ENCODE data around the gene ARMC7. TPM values are rescaled to one million over a fixed set of nuclear protein-coding genes. Genes with fewer than 3 reads are reported as not detected.
A peak's percentile ranks its signal among the peaks of the same experiment; 100 is the strongest.

ARMC7 gene
- total RNA-seq, 2 experiments from 2014 or later, result 5.4 TPM

DNA sequence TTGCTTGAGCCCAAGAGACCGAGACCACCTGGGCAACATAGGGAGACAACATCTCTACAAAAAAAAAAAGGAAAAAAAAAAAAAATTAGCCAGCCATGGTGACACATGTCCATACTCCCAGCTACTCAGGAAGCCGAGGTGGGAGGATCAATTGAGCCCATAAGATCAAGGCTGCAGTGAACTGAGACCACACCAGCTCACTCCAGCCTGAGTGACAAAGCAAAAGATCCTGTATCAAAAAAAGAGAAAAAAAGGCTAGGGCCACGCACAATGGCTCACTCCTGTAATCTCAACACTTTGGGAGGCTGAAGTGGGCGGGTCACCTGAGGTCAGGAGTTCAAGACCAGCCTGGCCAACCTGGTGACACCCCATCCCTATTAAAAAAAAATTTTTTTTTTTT is 59.2 kb downstream of the ARMC7 start:
- no peak for DNase-seq
- TF ChIP-seq, protein P1, sequence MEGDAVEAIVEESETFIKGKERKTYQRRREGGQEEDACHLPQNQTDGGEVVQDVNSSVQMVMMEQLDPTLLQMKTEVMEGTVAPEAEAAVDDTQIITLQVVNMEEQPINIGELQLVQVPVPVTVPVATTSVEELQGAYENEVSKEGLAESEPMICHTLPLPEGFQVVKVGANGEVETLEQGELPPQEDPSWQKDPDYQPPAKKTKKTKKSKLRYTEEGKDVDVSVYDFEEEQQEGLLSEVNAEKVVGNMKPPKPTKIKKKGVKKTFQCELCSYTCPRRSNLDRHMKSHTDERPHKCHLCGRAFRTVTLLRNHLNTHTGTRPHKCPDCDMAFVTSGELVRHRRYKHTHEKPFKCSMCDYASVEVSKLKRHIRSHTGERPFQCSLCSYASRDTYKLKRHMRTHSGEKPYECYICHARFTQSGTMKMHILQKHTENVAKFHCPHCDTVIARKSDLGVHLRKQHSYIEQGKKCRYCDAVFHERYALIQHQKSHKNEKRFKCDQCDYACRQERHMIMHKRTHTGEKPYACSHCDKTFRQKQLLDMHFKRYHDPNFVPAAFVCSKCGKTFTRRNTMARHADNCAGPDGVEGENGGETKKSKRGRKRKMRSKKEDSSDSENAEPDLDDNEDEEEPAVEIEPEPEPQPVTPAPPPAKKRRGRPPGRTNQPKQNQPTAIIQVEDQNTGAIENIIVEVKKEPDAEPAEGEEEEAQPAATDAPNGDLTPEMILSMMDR (IDR thresholded peaks at IDR 0.05), result no peak
- ChIA-PET POLR2A (interaction anchor here (1.0 to 1.1 kb wide), 2 partner anchors 15 to 55 kb away, joined by 4 to 5 read pairs; partner anchors contain the start of gene JPT1), CTCF (interaction anchor here (1.3 to 9.1 kb wide), 4 partner anchors 10 to 53 kb away, joined by 3 to 90 read pairs (median 32); no protein-coding TSS in a partner anchor)
- no peak overlapping the region for H3K4me3 Mint-ChIP-seq
- intact Hi-C loops (cut with micrococcal nuclease), result no loop called here
- ATAC-seq, result no peak
- H3K4me1 Mint-ChIP-seq (ENCODE audit: low read depth), result peaks cover 17% of the 10 kb centered on the region
- H3K9me3 Mint-ChIP-seq, result no peaks in the 10 kb centered on the region
- H3K27me3 Mint-ChIP-seq, result no peaks in the 10 kb centered on the region
- H3K36me3 Mint-ChIP-seq (ENCODE audit: low read depth), result peaks cover 30% of the 10 kb centered on the region
- H3K27ac Mint-ChIP-seq, result peak overlapping the region; percentile 20

DNA sequence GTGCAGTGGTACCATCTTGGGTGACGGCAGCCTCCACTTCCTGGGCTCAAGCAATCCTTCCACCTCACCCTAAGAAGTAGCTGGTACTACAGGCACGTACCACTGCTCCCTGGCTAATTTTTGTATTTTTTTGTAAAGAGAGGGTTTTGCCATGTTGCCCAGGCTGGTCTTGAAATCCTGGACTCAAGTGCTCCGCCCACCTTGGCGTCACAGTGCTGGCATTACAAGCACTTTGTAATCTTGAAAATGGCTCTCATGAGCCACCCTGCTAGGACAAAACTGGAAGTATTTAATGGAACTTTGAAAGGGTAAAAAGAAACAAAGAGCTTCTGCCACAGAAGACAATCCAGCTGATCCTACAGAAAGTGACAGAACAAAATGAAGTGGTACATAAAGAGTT is 63.8 kb downstream of the ARMC7 start:
- Mint-ChIP-seq H3K4me1 (ENCODE audit: low read depth) (peaks cover 27% of the 10 kb centered on the region), H3K27ac (peak overlapping the region; percentile 28), H3K36me3 (ENCODE audit: low read depth) (peaks cover 39% of the 10 kb centered on the region), H3K4me3 (no peak overlapping the region), H3K27me3 (no peaks in the 10 kb centered on the region), H3K9me3 (no peaks in the 10 kb centered on the region)
- TF ChIP-seq, protein P1 (IDR thresholded peaks at IDR 0.05), result no peak
- ATAC-seq (no peak), DNase-seq (no peak)
- CTCF ChIA-PET, result interaction anchor here (0.9 to 6.6 kb wide), 5 partner anchors 29 to 212 kb away, joined by 3 to 59 read pairs (median 4); partner anchors contain the start of gene NT5C
- intact Hi-C loops (cut with micrococcal nuclease), result loop anchor here (10.0 kb wide), 1 partner anchor 59 kb away; no protein-coding TSS in a partner anchor
- POLR2A ChIA-PET, result interaction anchor here (0.8 to 3.1 kb wide), 8 partner anchors 9 to 63 kb away, joined by 3 to 12 read pairs (median 5); partner anchors contain the start of genes ARMC7, JPT1 and SUMO2

DNA sequence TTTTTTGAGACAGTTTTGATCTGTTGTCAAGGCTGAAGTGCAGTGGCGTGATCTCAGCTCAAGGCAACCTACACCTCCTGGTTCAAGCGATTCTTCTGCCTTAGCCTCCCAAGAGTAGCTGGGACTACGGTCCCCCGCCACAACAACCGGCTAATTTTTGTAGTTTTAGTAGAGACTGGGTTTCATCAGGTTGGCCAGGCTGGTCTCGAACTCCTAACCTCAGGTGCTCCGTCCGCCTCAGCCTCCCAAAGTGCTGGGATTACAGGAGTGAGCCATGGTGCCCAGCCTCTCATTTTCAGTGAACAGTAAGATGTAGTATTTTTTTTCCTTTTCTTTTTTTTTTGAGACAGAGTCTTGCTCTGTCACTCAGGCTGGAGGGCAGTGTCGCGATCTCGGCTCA is 65.2 kb downstream of the ARMC7 start:
- ATAC-seq (no peak), DNase-seq (no peak)
- ChIA-PET CTCF (interaction anchor here (1.4 to 6.6 kb wide), 3 partner anchors 27 to 61 kb away, joined by 4 to 59 read pairs (median 33); partner anchors contain the start of gene NT5C), POLR2A (interaction anchor here (1.1 to 3.1 kb wide), 6 partner anchors 8 to 61 kb away, joined by 3 to 12 read pairs (median 3); partner anchors contain the start of gene JPT1)
- no peaks in the 10 kb centered on the region for H3K27me3 Mint-ChIP-seq
- H3K4me1 Mint-ChIP-seq (ENCODE audit: low read depth), result peaks cover 36% of the 10 kb centered on the region
- peaks cover 53% of the 10 kb centered on the region for H3K36me3 Mint-ChIP-seq (ENCODE audit: low read depth)
- TF ChIP-seq, protein P1 (IDR thresholded peaks at IDR 0.05), result no peak
- intact Hi-C loops (cut with micrococcal nuclease), result loop anchor here (10.0 kb wide), 1 partner anchor 60 kb away; no protein-coding TSS in a partner anchor
- no peaks in the 10 kb centered on the region for H3K9me3 Mint-ChIP-seq
- peak overlapping the region; percentile 34 for H3K27ac Mint-ChIP-seq
- H3K4me3 Mint-ChIP-seq, result no peak overlapping the region

DNA sequence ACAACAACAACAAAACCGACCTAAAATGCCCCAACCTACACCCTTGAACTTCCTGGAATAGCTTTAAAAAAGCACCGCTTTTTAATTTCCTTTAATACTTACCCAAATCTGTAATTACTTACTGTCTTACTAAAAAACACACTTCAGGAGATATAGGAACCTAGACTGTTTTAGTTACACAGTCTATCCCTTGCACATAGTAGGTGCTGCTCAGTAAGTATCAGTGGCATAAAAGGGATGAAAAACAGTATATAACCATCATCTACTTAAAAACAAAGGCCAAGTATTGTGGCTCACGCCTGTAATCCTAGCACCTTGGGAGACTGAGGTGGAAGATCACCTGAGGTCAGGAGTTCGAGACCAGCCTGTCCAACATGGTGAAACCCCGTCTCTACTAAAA is 66.9 kb downstream of the ARMC7 start:
- Mint-ChIP-seq H3K4me1 (ENCODE audit: low read depth) (peaks cover 45% of the 10 kb centered on the region), H3K4me3 (no peak overlapping the region), H3K27me3 (no peaks in the 10 kb centered on the region), H3K9me3 (no peaks in the 10 kb centered on the region), H3K36me3 (ENCODE audit: low read depth) (peaks cover 60% of the 10 kb centered on the region), H3K27ac (peak overlapping the region; percentile 42)
- CTCF ChIA-PET, result interaction anchor here (0.9 to 3.5 kb wide), 2 partner anchors 45 to 63 kb away, joined by 3 to 33 read pairs; partner anchors contain the start of gene NT5C
- no peak for ATAC-seq
- intact Hi-C loops (cut with micrococcal nuclease), result loop anchor here (10.0 kb wide), 1 partner anchor 62 kb away; no protein-coding TSS in a partner anchor
- no peak for DNase-seq
- TF ChIP-seq, protein P1 (IDR thresholded peaks at IDR 0.05), result no peak
- POLR2A ChIA-PET, result interaction anchor here (1.0 to 1.7 kb wide), 3 partner anchors 10 to 36 kb away, joined by 3 to 5 read pairs (median 3); partner anchors contain the start of gene JPT1

DNA sequence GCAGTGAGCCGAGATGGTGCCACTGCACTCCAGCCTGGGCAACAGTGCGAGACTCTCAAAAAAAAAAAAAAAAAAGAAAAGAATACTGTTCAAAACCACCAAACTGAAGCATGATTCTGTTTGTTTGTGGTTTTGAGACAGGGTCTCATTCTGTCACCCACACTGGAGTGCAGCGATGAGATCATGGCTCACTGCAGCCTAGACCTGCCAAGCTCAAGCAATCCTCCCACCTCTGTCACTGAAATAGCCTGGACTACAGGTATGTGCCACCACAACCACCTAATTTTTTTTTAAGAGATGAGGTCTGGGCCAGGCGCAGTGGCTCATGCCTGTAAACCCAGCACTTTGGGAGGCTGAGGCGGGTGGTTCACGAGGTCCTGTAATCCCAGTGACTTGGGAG is 68.7 kb downstream of the ARMC7 start:
- Mint-ChIP-seq H3K27me3 (no peaks in the 10 kb centered on the region), H3K36me3 (ENCODE audit: low read depth) (peaks cover 50% of the 10 kb centered on the region), H3K27ac (peak overlapping the region; percentile 20), H3K4me3 (no peak overlapping the region), H3K4me1 (ENCODE audit: low read depth) (peaks cover 41% of the 10 kb centered on the region), H3K9me3 (no peaks in the 10 kb centered on the region)
- ChIA-PET POLR2A (interaction anchor here (0.6 to 1.7 kb wide), 2 partner anchors 11 to 36 kb away, joined by 3 to 4 read pairs; no protein-coding TSS in a partner anchor), CTCF (interaction anchor here (1.6 kb wide), 1 partner anchor 65 kb away, joined by 3 read pairs; no protein-coding TSS in a partner anchor)
- TF ChIP-seq, protein P1 (IDR thresholded peaks at IDR 0.05), result no peak
- intact Hi-C loops (cut with micrococcal nuclease), result loop anchor here (10.0 kb wide), 1 partner anchor 64 kb away; no protein-coding TSS in a partner anchor
- ATAC-seq (no peak), DNase-seq (peak; percentile 21)

Data from activated CD8-positive, alpha-beta T cell treated with anti-CD3 and anti-CD28 coated beads for 36 hours (primary cell).